Fibroblast of upper back skin (primary cell): ENCODE results near the gene AIPL1.
A peak's percentile ranks its signal among the peaks of the same experiment; 100 is the strongest.

Experiments
- DNase-seq: peaks from one replicate; pipeline ENCODE4 v3.0.0-alpha.2; 2013

The AIPL1 gene

DNA sequence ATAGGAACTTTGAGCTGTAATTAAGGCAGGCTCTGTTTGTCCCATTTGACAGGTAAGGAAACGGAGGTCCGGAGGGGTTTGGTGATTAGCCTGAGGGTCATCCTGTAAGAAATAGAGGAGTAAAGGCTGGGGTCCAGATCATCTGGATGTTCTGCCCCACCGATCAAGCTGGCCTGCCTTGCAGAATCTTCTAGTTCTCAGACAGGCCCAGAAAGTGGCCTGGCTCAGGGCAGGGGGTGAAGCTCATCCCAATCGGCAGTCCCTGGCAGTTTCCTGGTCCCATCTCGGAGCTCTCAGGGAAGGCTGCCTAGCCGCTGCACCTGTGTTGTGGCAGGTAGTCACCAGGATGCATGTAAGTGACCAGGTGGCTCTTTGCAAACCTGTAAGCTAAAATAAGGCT is 13.6 kb upstream of the AIPL1 start:
- no peak for DNase-seq

DNA sequence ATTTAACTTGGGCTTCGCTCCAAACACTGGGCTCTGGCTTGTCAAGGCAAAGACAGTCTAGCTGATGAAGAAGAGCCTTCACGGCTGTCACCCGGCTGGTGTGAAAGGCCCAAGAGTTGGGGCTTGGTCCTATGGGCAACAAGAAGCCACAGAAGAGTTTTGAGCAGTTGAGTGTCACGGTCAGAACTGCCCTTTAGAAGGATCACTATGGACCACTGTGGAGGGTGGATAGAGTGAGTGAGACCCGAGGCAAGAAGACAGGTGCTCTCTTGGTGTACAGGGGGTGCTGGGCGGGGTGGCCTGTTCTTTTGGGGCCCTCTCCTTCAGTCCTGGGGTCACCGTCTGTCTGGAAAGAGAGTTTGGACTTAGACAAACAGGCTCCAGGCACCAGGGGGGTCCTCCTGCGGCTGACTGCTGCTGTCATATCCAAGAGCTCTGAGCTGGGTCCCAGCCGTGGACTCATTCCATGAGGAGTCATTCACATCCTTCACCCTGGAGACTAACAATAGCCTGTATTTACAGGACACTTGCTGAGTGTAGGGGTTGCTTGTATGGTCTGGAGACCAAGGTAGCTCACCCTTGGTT is 11.7 kb upstream of the AIPL1 start:
- DNase-seq = no peak

DNA sequence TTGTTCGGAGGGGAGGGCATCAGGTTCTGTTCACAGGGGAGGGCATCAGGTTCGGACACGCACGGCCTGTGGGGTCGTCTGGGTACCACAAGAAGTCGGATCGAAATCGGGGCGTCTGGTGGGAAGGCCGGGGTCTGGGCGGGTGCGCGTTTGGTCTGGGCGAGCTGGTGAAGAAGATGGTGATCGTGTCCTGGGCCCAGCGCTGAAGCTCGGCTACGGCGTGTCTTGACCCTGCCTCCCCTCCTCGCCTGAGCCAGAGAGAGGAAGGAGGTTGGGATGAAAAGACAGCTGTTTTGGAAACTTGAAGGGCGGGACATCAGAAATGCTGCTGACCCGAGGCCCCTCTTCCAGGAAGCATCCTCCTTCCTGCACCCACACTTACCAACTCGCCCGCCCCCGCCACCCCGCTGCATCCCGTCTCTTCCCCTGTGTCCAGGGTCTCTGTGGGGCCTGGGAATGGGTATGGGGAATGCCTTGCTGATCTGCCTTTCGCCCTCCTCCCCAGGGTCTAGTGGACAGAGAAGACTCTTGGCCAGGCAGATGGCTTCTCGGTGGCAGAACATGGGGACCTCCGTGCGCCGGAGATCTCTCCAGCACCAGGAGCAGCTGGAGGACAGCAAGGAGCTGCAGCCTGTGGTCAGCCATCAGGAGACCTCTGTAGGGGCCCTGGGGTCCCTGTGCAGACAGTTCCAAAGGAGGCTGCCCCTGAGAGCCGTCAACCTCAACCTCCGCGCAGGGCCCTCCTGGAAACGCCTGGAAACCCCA is 9.8 kb upstream of the AIPL1 start:
- DNase-seq = no peak

DNA sequence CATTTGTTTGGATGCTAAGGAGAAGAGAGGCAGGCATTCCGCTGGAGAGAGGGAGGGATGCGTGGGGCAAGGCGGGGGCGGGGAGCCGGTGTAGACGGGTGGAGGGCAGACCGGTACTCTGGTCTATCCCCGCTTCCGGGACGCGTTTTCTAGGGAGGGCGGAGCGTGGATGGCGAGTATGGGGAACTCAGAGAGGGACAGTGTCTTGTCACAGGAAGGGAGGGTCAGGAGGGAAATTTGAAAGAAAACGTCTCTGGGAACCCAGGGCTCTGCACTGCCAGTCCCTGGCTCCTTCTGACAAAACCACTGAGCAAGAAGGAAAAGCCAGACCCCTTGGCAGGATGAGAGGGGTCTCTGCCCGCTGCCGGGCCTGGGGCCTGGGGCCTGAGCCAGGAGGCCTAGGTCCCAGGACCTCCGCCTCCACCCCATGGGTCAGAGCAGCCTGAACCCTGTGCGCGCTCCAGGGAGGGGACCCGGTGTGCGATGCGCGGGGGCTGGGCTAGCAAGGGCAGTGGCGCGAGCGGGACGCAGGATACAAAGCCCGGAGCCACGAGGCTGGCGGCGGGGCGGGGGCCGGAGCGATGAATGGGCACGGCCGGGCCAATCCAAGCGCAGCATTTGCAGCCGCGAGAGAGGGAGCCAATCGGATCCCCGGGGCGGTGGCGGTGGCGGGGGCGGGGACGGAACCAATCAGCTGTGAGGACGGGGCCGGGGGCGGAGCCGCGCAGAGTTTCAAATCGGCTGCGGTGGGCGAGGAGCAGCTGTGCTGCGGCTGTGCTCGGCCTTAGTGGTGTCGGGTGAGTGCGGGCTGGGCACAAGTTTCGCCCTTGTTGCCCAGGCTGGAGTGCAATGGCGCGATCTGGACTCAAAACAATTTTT is 9.0 kb upstream of the AIPL1 start, which contains the start of gene PIMREG:
TSS of gene PIMREG (plus strand) at position 764 of the 879 bp plus-strand sequence. CDS start 656 bp downstream, outside the sequence.
- DNase-seq = peak; percentile 92

DNA sequence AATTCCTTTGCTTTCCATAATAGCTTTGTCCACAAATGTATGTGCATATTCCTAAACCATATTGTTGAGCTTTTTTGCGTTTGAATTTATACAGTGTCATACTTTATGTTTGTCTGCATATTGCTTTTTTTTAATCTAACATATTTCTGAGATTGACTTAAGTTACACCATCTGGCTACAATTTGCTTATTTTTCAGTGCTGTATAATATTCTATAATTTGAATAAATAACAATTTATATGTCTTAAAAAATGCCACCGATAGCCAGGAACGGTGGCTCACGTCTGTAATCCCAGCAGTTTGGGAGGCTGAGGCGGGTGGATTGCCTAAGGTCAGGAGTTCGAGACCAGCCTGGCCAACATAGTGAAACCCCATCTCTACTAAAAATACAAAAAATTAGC is 7.9 kb upstream of the AIPL1 start:
- no peak for DNase-seq

DNA sequence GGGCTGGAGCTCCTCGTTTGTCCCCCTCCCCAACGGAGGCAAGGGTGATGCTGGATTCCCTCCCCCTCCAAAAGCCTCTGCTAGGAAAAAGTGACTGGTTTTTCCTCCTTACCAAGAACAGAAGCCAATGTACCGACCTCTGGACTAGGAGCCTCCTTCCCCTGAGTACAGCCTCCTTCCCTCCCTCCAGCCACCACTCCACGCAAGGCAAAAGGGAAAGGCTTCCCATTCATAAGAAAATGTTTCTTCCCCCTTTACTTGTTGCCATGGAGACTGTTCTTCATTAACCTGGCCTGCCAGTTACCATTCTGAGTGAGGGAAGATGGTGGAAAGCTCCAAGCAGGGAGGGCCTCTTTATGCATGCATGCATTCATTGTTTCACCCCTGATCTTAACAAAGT is 5.0 kb upstream of the AIPL1 start:
- DNase-seq = no peak

DNA sequence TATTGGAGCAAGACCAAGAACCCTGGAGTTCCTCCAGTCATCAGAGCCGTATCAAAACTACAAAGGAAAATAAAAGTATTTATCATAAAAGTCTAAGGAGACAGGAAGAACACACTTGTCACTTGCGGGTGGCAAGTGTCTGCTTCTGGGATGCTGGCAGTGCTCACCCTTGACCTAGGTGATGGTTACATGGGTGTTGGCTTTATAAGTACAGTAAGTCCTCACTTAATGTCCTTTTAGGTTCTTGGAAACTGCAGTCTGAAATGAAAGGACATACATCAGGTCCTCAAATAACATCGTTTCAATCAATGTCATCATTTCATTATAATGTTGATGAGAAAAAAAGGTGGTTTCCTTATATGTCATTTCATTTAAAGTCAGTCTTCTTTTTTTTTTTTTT is 3.0 kb upstream of the AIPL1 start:
- DNase-seq = no peak

GRCh38 chr17:6437466-6437865 is 2.5 kb upstream of the AIPL1 start:
- no peak for DNase-seq

DNA sequence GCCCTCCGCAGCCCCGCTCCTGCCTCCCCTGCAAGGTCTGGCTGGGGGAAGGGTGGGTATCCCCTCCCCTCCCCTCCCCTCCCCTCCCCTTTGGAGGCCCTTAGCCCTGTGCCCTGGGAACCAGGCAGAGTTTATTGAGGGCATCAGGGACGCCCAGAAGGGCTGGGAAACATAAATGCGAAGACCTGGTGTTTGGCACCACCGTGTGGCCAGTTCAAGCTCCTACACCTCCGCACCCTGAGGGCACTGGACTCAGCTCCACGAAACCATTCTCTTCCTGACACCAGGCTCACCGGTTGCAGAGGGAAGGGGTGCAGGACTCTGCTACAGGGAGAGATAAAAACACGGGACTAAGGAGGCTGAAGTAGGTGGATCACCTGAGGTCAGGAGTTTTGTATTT is 1.0 kb upstream of the AIPL1 start:
- DNase-seq = peak; percentile 52

GRCh38 chr17:6430769-6431168 is 4.2 kb downstream of the AIPL1 start:
- no peak for DNase-seq

GRCh38 chr17:6429266-6429665 is 5.7 kb downstream of the AIPL1 start:
- no peak for DNase-seq

DNA sequence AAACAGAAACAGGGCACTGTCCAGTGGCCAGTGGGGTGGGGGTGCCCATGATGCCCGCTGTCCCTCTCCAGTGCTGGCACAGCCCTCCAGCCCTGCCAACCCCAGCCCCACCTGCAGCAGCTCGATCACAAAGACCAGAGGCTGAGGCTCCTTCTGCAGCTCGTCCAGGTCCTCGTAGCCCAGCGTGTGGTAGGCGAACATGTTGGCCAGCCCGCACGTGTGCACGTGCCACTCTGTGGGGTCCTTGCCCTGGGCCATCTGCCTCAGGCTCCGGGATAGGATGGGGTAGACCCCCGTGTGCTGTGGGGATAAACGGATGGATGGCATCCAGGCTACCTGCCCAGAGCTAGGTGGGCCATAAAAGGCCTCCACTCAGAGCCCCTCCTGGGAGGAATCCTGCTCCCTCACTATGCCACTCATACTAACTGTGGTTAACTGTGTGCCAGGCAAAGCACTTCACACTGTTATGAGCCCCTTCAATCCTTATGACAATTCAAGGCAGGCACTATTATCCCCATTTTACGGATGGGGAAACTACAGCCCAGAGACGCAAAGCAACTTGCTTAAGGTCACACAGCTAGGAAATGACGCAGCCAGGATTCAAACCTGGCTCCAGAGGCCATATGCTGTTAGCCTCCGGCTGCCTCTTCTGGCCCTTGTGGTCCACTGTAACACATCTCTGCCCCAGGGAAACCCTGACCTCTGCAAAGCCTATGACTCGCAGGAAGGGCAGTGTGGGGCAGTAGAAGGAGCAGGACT is 6.5 kb downstream of the AIPL1 start:
- no peak for DNase-seq

- peak; percentile 37 for DNase-seq
Measured at GRCh38 chr17:6427279-6427781, 7.6 kb downstream of the AIPL1 start.

- DNase-seq = no peak
Measured at GRCh38 chr17:6426356-6427101, 8.4 kb downstream of the AIPL1 start.

DNA sequence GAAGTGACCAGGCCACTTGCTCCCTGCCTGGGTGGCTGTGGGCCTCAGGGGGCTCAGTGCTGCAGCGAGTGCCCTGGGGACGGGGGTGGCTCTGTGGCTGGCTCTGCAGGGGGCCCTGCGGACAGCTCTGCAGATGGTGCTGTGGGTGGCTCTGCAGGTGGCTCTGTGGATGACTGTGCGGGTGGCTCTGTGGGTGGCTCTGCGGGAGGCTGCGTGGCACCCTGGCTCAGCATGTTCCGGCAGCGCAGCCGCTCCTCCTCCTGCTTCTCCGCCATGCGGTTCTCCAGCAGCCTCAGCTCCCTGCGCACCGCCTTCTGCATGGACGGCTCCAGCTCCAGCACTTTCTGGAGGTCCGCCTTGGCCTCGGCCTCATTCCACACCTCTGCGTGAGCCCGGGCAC is 9.5 kb downstream of the AIPL1 start:
- no peak for DNase-seq

GRCh38 chr17:6423931-6424330 is 11.0 kb downstream of the AIPL1 start:
- DNase-seq = no peak

GRCh38 chr17:6422654-6423241 is 12.2 kb downstream of the AIPL1 start:
- no peak for DNase-seq

GRCh38 chr17:6421700-6422604 is 13.0 kb downstream of the AIPL1 start:
- peak; percentile 67 for DNase-seq

DNA sequence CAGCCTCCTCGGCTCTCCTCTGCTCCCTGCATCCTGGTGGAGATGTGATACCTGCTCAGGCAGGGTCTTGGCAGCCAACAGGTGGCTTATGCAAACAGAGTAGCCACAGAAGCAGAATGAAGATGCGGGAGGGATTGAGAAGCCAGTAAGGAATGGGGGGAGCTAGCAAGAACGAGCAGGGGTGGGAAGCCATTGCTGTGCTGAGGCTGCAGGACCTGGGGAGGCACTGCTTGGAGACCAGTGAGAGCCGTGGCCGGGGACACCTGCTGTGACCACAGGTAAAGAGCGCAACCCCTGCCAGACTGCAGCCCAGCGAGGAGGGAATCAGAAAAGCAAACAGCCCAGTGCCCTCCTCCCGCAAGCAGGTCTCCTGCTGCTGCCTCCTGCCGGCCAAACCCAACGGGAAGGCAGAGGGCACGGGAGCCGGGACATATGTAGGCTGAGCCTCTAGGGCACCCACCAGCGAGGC is 14.7 kb downstream of the AIPL1 start:
- no peak for DNase-seq

- DNase-seq = no peak
Measured at GRCh38 chr17:6415616-6416015, 19.3 kb downstream of the AIPL1 start.
